ENCODE data around the gene ADARB2.
"Not testable (repeated sequence)": the region's sequence is repeated elsewhere in the genome, so short reads cannot be mapped to it uniquely, and the experiment has no call there.

DNA sequence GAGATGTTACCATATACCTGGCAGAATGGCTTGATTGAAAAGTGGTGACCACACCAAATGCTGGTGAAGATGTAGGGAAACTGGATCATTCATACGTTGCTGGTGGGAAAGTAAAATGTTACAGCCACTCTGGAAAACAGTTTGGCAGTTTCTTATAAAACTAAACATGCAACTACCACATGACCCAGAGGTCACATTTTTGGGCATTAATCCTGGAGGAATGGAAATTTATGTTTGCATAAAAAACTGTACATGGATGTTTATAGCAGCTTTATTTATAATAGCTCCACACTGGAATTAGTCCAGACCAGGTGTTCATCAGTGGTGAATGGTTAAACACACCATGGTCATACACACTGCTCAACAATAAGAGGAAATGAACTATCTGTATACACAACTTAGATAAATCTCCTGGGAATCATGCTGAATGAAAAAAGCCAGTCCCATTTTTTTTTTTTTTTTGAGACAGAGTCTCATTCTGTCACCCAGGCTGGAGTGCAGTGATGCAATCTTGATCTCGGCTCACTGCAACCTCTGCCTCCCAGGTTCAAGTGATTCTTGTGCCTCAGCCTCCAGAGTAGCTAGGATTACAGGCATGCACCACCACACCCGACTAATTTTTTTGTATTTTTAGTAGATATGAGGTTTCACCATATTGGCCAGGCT, 309.7 kb downstream of the ADARB2 start:
- not testable (repeated sequence) for TF ChIP-seq ZBTB33 (IDR thresholded peaks at IDR 0.05); GABPA (IDR thresholded peaks at IDR 0.05 in 1 of 2, conservative IDR thresholded peaks at IDR 0.05 in 1 of 2); YY1 (IDR thresholded peaks at IDR 0.05); JUND (IDR thresholded peaks at IDR 0.05); TAF1 (conservative IDR thresholded peaks at IDR 0.05); RAD21 (IDR thresholded peaks at IDR 0.05)
- TF ChIP-seq, protein P1, sequence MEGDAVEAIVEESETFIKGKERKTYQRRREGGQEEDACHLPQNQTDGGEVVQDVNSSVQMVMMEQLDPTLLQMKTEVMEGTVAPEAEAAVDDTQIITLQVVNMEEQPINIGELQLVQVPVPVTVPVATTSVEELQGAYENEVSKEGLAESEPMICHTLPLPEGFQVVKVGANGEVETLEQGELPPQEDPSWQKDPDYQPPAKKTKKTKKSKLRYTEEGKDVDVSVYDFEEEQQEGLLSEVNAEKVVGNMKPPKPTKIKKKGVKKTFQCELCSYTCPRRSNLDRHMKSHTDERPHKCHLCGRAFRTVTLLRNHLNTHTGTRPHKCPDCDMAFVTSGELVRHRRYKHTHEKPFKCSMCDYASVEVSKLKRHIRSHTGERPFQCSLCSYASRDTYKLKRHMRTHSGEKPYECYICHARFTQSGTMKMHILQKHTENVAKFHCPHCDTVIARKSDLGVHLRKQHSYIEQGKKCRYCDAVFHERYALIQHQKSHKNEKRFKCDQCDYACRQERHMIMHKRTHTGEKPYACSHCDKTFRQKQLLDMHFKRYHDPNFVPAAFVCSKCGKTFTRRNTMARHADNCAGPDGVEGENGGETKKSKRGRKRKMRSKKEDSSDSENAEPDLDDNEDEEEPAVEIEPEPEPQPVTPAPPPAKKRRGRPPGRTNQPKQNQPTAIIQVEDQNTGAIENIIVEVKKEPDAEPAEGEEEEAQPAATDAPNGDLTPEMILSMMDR (IDR thresholded peaks at IDR 0.05; ENCODE audit: low read depth, low read length, missing input control), result not testable (repeated sequence)
